HCT116 (cell line): ENCODE measurements around the gene ROCK2.

Experiments
- CTCF ChIP-seq, 3 experiments: fragments of 200-600 bp in 1 of 3; sonication (generic) in 1 of 3; IDR thresholded peaks in 2 of 3; conservative IDR thresholded peaks in 1 of 3; 2 replicates each; pipeline ENCODE4 v1.5.1; 2012 to 2017; ENCODE audit warnings: low read depth in 2 of 3, low read length in 2 of 3, antibody characterized with exemption in 1 of 3, borderline replicate concordance in 1 of 3, control low read depth in 1 of 3, mild to moderate bottlenecking in 1 of 3, mixed read lengths in 1 of 3, mixed run types in 1 of 3, moderate library complexity in 1 of 3; ENCODE audit not compliant: insufficient read depth in 1 of 3
- EZH2 ChIP-seq: fragments of 200-600 bp; sonication (generic); IDR thresholded peaks from 2 replicates; pipeline ENCODE4 v1.6.1; 2017; ENCODE audit warnings: antibody characterized with exemption, mixed run types
- POLR2A ChIP-seq: IDR thresholded peaks from 2 replicates; pipeline ENCODE4 v1.7.0; 2011; ENCODE audit warnings: borderline replicate concordance; ENCODE audit not compliant: insufficient read depth, insufficient read length; ENCODE audit errors: extremely low read depth
- POLR2AphosphoS5 ChIP-seq: IDR thresholded peaks from 2 replicates; pipeline ENCODE4 v1.6.1; 2011; ENCODE audit warnings: mild to moderate bottlenecking, low read depth, low read length, moderate library complexity
- SP1 ChIP-seq: IDR thresholded peaks from 2 replicates; pipeline ENCODE4 v1.6.1; 2012; ENCODE audit warnings: low read depth
- ZNF274 ChIP-seq: fragments of 200-500 bp; sonication (Bioruptor generic); IDR thresholded peaks from 2 replicates; pipeline ENCODE4 v1.6.1; 2014; ENCODE audit warnings: mild to moderate bottlenecking, low read depth, low read length, inconsistent platforms

- TF ChIP-seq POLR2AphosphoS5: no peak
- TF ChIP-seq SP1: no peak
- TF ChIP-seq CTCF (IDR thresholded peaks at IDR 0.05 in 2 of 3, conservative IDR thresholded peaks at IDR 0.05 in 1 of 3; ENCODE audit: borderline replicate concordance in 1 of 3, insufficient read depth in 1 of 3, low read depth in 2 of 3, low read length in 2 of 3): no peak
- TF ChIP-seq EZH2: no peak
- TF ChIP-seq POLR2A: no peak
- no peak for TF ChIP-seq ZNF274
Measured at GRCh38 chr2:11144077-11144737, 200.2 kb downstream of the ROCK2 start.
